GM21717 (cell line): ENCODE results near the gene CD72.

Experiments used
- ATAC-seq: cut with Tn5 transposase; IDR thresholded peaks from one replicate; pipeline ENCODE4 v1.9.1; 2021; ENCODE audit warnings: mild to moderate bottlenecking, moderate library complexity; ENCODE audit not compliant: unreplicated experiment

CD72 gene

DNA sequence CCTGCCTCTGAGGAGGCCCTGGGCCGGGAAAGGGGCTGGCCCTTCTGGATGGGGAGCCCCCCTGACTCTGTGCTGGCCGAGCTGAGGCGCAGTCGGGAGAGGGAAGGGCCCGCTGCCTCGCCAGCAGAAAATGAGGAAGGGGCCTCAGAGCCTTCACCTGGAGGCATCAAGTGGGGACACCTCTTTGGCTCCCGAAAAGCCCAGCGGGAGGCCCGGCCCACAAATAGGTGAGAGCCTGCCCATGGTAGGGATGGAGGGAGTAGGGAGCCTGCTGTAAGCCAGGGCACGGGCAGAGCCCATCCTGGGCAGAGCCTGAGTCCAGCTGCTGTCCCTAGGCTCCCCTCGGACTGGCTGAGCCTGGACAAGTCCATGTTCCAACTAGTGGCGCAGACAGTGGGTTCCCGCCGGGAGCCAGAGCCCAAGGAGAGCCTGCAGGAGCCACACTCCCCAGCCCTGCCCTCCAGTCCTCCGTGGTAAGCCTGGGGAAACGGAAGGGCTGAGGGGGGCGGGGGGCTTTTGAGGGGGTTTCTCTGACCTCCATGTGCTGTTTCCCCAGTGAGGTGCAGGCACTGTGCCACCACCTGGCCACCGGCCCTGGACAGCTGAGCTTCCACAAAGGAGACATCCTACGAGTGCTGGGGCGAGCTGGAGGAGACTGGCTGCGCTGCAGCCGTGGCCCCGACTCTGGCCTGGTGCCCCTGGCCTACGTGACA is 57.4 kb downstream of the CD72 start:
- no peak for ATAC-seq
